GM12872 (cell line): ENCODE data around the gene PAPPA.

Experiments used
- TF ChIP-seq, protein P1 (sequence below): IDR thresholded peaks from 3 replicates; pipeline ENCODE4 v1.5.1; 2011; ENCODE audit warnings: low read depth, mild to moderate bottlenecking, low read length, moderate library complexity; ENCODE audit not compliant: insufficient read depth

Gene PAPPA

DNA sequence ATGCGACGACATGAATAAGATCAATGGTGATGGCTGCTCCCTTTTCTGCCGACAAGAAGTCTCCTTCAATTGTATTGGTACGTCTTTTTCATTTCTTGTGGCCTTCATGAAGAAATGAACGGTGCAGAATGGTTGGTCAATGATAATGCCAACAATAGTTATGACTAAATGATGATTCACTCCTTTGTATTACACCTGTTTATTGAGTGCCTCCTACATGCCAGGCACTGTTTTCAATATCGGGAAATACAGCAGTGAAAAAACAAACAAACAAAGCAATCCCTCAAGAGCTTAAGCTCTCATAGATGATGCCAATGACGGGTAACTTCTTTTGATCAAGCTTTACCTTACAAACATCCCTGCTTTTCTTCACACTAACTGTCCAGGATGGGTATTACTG is 117.7 kb downstream of the PAPPA start:
- TF ChIP-seq, protein P1, sequence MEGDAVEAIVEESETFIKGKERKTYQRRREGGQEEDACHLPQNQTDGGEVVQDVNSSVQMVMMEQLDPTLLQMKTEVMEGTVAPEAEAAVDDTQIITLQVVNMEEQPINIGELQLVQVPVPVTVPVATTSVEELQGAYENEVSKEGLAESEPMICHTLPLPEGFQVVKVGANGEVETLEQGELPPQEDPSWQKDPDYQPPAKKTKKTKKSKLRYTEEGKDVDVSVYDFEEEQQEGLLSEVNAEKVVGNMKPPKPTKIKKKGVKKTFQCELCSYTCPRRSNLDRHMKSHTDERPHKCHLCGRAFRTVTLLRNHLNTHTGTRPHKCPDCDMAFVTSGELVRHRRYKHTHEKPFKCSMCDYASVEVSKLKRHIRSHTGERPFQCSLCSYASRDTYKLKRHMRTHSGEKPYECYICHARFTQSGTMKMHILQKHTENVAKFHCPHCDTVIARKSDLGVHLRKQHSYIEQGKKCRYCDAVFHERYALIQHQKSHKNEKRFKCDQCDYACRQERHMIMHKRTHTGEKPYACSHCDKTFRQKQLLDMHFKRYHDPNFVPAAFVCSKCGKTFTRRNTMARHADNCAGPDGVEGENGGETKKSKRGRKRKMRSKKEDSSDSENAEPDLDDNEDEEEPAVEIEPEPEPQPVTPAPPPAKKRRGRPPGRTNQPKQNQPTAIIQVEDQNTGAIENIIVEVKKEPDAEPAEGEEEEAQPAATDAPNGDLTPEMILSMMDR, result no peak

DNA sequence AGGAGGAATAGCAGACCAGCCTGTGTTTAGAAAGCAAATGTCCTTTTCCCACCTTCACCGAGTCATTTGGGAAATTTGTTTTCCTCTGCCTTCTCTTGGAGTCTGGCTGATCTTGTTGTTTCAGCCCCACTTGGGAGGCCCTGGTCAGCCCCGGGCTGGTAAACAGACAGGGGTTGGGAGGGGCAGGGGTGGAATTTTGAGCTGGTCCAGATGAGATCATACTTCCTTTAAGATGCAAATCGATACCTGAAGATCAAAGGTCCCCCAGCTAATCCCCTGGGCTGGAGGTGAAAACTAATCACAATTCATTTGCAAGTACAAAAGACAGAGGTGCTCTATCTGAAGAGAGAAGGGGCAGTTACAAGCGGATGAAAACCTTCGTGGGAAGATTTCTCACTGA is 118.4 kb downstream of the PAPPA start:
- TF ChIP-seq, protein P1, result no peak

DNA sequence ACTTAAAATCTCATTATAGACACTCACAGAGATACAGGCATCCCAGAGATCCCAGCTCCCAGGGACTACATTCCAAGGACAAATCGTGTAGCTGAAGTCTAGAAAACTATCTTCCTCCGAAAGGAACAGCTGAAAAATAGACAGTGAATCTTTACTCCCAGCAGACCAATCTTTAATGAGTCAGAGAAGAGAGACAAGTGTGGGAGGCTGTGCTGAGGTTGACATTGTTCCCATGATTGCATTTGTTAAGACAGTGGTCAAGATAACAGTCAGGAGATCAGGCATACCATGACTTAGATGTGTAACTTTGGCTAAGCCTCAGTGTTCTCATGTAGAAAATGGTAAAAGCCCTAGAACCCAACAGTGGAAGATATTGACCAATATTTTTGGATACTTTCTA is 120.7 kb downstream of the PAPPA start:
- TF ChIP-seq, protein P1, result no peak

DNA sequence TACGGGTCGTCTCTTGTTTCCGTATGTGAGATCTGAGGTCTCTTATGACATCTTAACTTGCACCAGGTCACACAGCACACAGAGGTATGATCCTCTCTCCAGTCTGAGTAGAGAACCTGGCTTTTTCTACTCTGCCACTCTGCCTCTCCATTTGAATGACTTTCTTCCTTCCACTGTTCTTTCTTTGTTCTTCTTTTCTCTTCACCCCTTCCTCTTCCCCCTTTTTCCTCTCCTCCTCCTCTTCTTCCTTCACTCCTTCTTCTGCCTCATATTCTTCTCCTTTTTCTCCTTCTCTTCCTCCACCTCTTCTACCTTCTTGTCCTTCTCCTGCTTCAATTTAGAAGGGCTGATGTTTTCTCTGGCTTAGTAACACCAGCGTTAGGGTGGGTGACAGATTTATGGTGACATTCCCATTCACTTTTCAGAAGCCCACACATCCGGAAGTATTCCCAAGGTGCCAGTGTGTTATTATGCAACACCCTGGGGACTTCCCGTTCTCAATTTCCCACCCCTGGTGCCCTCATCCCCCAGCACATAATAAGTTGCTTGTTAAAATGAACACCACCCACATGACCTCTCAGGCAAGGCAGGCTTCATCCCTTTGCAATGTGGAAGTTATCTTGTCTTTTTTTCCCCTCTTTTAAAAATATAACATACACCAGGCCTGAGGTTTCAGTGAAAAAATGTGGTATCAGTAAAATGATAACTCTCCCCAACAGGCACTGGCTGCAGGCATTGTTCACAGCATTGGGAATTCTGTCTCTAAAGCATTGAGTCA is 122.0 kb downstream of the PAPPA start:
- TF ChIP-seq, protein P1, result no peak

DNA sequence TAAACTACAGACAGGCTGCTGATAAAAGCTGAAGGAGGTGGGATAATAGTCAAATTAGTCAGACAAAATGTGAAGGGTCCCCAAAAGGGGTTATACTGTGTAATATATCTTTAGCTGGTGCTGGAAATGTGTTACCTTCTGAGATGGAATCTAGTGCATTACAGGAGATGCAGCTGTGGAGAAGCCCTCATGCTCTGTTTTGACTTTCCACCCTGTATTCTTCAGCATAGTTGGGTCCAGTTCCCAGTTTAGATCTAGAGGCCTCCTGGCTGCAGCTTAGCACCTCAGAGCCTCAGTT is 122.6 kb downstream of the PAPPA start:
- TF ChIP-seq, protein P1, result no peak

DNA sequence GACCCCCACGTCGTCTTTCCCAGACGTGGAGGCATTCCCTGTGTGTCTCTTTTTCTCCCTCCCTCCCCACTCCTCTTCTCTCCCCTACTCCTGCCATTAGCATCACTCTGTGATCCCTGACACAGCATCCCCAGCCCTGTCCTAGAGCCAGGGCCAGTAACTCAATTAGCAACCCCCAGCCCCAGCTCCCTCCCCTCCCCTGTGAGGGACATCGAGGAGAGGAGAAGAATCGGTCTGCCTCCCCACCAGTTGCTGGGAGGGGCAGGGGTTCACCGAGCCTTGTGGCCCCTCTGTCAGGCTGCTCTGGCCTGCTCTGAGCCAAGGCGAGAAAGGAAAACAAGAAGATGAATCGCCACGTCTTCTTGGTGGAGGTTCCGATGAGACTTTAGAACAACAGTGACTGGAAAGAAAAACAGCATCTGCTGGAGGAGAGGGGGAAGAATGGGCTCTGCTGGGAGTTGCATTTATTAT is 123.1 kb downstream of the PAPPA start:
- TF ChIP-seq, protein P1, result no peak

DNA sequence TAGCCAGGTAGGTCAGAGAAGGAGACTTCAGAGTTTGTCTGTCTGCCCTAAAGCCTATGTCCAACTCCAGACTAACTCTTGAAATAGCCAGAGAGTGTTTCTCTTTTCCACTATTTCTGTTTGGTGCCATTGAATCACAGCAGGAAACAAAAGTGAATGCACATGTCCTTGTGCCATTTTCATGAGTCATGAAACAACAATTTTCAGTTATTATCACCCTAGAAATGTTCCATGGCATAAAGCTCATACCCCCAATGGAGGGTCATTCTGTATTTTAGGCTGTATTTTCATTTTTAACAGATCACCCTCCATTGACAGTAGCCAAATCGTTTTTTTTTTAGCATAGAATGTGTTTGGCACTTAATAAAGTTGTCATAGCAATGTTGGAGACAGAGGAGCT is 124.7 kb downstream of the PAPPA start:
- TF ChIP-seq, protein P1, result no peak

DNA sequence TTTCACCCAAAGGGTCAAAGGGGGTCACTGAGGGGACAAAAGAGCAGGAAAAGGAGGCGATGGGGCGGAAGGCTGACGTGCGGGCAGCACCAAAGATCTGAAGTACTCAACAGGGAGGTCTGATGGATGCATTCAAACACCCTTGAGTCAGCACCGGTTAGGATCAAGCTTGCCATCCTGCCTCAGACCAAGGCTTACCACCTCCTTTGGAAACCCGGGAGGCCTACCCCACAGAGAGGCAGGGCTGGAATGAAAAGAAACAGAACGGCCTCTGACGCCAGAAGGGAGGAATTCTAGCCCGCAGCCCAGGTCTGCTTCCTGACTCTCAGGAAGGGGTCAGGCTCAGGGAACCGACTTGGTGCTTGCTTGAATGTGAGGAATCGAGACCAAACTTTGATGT is 125.6 kb downstream of the PAPPA start:
- TF ChIP-seq, protein P1, result no peak
